ENCODE results near the gene LMBRD2. TPM values are rescaled to one million over a fixed set of nuclear protein-coding genes. Genes with fewer than 3 reads are reported as not detected.

LMBRD2 gene
- total RNA-seq, 1 donor from 2014 or later: 5.1 TPM

- DNase-seq (ENCODE audit: low read depth, low spot score): no peak
These were observed 99.1 kb downstream of the LMBRD2 start for GRCh38 chr5:36052538-36052937.

DNA sequence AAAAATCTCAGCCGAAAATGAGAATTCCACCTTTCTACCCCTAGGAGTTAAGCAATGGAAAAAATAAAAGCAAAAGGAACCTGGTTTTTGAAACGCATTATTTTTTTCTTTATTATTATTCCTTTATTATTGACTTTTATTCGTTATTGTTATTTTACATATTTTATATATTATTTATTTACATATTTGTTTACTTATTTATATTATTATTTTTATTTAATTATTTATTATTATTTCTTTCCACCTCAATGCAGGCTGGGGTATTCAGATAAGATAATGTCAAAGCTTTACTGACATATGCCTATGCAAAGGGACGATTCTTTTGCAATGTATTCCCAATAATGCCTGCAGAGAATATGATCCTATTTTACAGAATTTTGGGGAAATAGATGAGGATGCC is 101.7 kb downstream of the LMBRD2 start:
- no peak for DNase-seq (ENCODE audit: low read depth, low spot score)

Other genes starting within 250 kb of the LMBRD2 start
- gene CAPSL, start 213.3 kb downstream of the LMBRD2 start, total RNA-seq: not detected in 2 replicates
- gene UGT3A1, start 160.5 kb downstream of the LMBRD2 start, total RNA-seq: not detected in 2 replicates
- not detected in 2 replicates for gene UGT3A2, start 85.0 kb downstream of the LMBRD2 start, total RNA-seq
- 23.9 and 51.7 TPM in 2 replicates for gene SKP2, start 224 bp upstream of the LMBRD2 start, total RNA-seq
- gene NADK2, start 90.0 kb upstream of the LMBRD2 start, total RNA-seq: 16.2 and 22.4 TPM in 2 replicates
- gene RANBP3L, start 150.0 kb upstream of the LMBRD2 start, total RNA-seq: not detected in 2 replicates

Measured in pulmonary artery endothelial cell (primary cell).